SJSA1 (cell line): ENCODE results near the gene UGDH. TPM values are rescaled to one million over a fixed set of nuclear protein-coding genes. Genes with fewer than 3 reads are reported as not detected.
"Not testable (repeated sequence)": the region's sequence is repeated elsewhere in the genome, so short reads cannot be mapped to it uniquely, and the experiment has no call there.

Experiments used
- DNase-seq, 2 experiments: peaks; one replicate each; pipeline ENCODE4 v3.0.0-alpha.2; 2015 to 2020; ENCODE audit warnings: low spot score in 2 of 2, low read depth in 1 of 2
- H3K27ac ChIP-seq: fragments of 250-450 bp; sonication (Bioruptor Pico); 2 replicates; pipeline ENCODE4 v1.5.1; 2020; ENCODE audit warnings: mild to moderate bottlenecking, moderate library complexity
- H3K27me3 ChIP-seq: fragments of 250-450 bp; sonication (Bioruptor Pico); replicated peaks from 2 replicates; pipeline ENCODE4 v1.5.1; 2020; ENCODE audit warnings: mild to moderate bottlenecking, moderate library complexity
- H3K36me3 ChIP-seq: fragments of 250-450 bp; sonication (Bioruptor Pico); 2 replicates; pipeline ENCODE4 v1.5.1; 2020; ENCODE audit warnings: mild to moderate bottlenecking
- H3K4me1 ChIP-seq: fragments of 250-450 bp; sonication (Bioruptor Pico); replicated peaks from 2 replicates; pipeline ENCODE4 v1.6.1; 2021; ENCODE audit warnings: mild to moderate bottlenecking
- H3K4me3 ChIP-seq: fragments of 250-450 bp; sonication (Bioruptor Pico); 2 replicates; pipeline ENCODE4 v1.5.1; 2020; ENCODE audit warnings: mild to moderate bottlenecking
- H3K9me3 ChIP-seq: fragments of 250-450 bp; sonication (Bioruptor Pico); replicated peaks from 2 replicates; pipeline ENCODE4 v1.5.1; 2020; ENCODE audit warnings: mild to moderate bottlenecking
- total RNA-seq: library from RNA; depleted of rRNA; stranded (reverse); fragments of >200 nt; shearing (Covaris generic); gene quantifications from 2 replicates; pipeline ENCODE4 v1.2.3, GENCODE V29; 2014

UGDH gene
- total RNA-seq, 1 experiment from 2014 or later = 27.4 TPM

- Histone ChIP-seq H3K9me3 (no peaks in the 10 kb centered on the region), H3K4me3 (no peak overlapping the region), H3K27me3 (no peaks in the 10 kb centered on the region), H3K36me3 (no peaks in the 10 kb centered on the region), H3K27ac (0 out of 2 replicates have a peak overlapping the region, but pooled peaks have one; percentile 6), H3K4me1 (peaks cover 5% of the 10 kb centered on the region)
- no peak for DNase-seq
Measured at GRCh38 chr4:39522068-39522467, 5.2 kb downstream of the UGDH start.

- Histone ChIP-seq H3K9me3 (no peaks in the 10 kb centered on the region), H3K27ac (0 out of 2 replicates have a peak overlapping the region, but pooled peaks have one; percentile 6), H3K4me1 (peaks cover 5% of the 10 kb centered on the region), H3K27me3 (no peaks in the 10 kb centered on the region), H3K4me3 (no peak overlapping the region), H3K36me3 (no peaks in the 10 kb centered on the region)
- no peak for DNase-seq
Measured at GRCh38 chr4:39521253-39521919, 5.9 kb downstream of the UGDH start.

GRCh38 chr4:39518484-39518883, 8.8 kb downstream of the UGDH start:
- no peaks in the 10 kb centered on the region for H3K36me3 ChIP-seq
- H3K27me3 ChIP-seq = no peaks in the 10 kb centered on the region
- no peak overlapping the region for H3K4me3 ChIP-seq
- peaks cover 10% of the 10 kb centered on the region for H3K4me1 ChIP-seq
- no peak for DNase-seq
- H3K27ac ChIP-seq = no peak overlapping the region
- H3K9me3 ChIP-seq = no peaks in the 10 kb centered on the region

- DNase-seq = no peak
- Histone ChIP-seq H3K4me1 (peaks cover 5% of the 10 kb centered on the region), H3K27ac (no peak overlapping the region), H3K4me3 (no peak overlapping the region), H3K36me3 (no peaks in the 10 kb centered on the region), H3K9me3 (no peaks in the 10 kb centered on the region), H3K27me3 (no peaks in the 10 kb centered on the region)
Measured at GRCh38 chr4:39516407-39516966, 10.8 kb downstream of the UGDH start.

- not testable (repeated sequence) for DNase-seq, H3K36me3 ChIP-seq, H3K4me3 ChIP-seq, H3K4me1 ChIP-seq, H3K27ac ChIP-seq, H3K9me3 ChIP-seq, H3K27me3 ChIP-seq
Measured at GRCh38 chr4:39515669-39516401, 11.4 kb downstream of the UGDH start.

GRCh38 chr4:39514888-39515401, 12.3 kb downstream of the UGDH start:
- Histone ChIP-seq H3K36me3 (no peaks in the 10 kb centered on the region), H3K27ac (peak overlapping the region; percentile 16; the same call in 1 of the 2 replicates), H3K4me1 (peaks cover 5% of the 10 kb centered on the region), H3K4me3 (no peak overlapping the region), H3K27me3 (no peaks in the 10 kb centered on the region), H3K9me3 (no peaks in the 10 kb centered on the region)
- DNase-seq = no peak

- not testable (repeated sequence) for H3K36me3 ChIP-seq, DNase-seq, H3K27me3 ChIP-seq, H3K4me3 ChIP-seq, H3K27ac ChIP-seq, H3K9me3 ChIP-seq, H3K4me1 ChIP-seq
Measured at GRCh38 chr4:39514266-39514665, 13.0 kb downstream of the UGDH start.

GRCh38 chr4:39510348-39510929, 16.8 kb downstream of the UGDH start:
- no peak for DNase-seq
- Histone ChIP-seq H3K9me3 (no peaks in the 10 kb centered on the region), H3K27me3 (no peaks in the 10 kb centered on the region), H3K4me1 (peaks cover 5% of the 10 kb centered on the region), H3K36me3 (peaks cover 5% of the 10 kb centered on the region; the same call in 1 of the 2 replicates), H3K27ac (no peak overlapping the region), H3K4me3 (no peak overlapping the region)

- no peak overlapping the region for H3K27ac ChIP-seq
- H3K4me1 ChIP-seq = no peaks in the 10 kb centered on the region
- H3K27me3 ChIP-seq = no peaks in the 10 kb centered on the region
- DNase-seq = no peak
- no peaks in the 10 kb centered on the region for H3K9me3 ChIP-seq
- H3K4me3 ChIP-seq = no peak overlapping the region
- H3K36me3 ChIP-seq = peaks cover 17% of the 10 kb centered on the region
Measured at GRCh38 chr4:39505581-39505980, 21.7 kb downstream of the UGDH start.

GRCh38 chr4:39504538-39504937, 22.7 kb downstream of the UGDH start:
- Histone ChIP-seq H3K36me3 (peaks cover 17% of the 10 kb centered on the region), H3K4me1 (no peaks in the 10 kb centered on the region), H3K9me3 (no peaks in the 10 kb centered on the region), H3K27me3 (no peaks in the 10 kb centered on the region), H3K27ac (no peak overlapping the region), H3K4me3 (no peak overlapping the region)
- DNase-seq = no peak

- not testable (repeated sequence) for DNase-seq, H3K27me3 ChIP-seq, H3K4me1 ChIP-seq, H3K27ac ChIP-seq, H3K9me3 ChIP-seq, H3K4me3 ChIP-seq
- peaks cover 19% of the 10 kb centered on the region for H3K36me3 ChIP-seq
Measured at GRCh38 chr4:39502664-39503035, 24.6 kb downstream of the UGDH start.

GRCh38 chr4:39502019-39502663, 25.1 kb downstream of the UGDH start:
- DNase-seq = no peak
- Histone ChIP-seq H3K9me3 (no peaks in the 10 kb centered on the region), H3K4me1 (no peaks in the 10 kb centered on the region), H3K36me3 (peaks cover 19% of the 10 kb centered on the region), H3K27me3 (no peaks in the 10 kb centered on the region), H3K27ac (no peak overlapping the region), H3K4me3 (no peak overlapping the region)

GRCh38 chr4:39498727-39499020, 28.6 kb downstream of the UGDH start:
- no peak overlapping the region for H3K27ac ChIP-seq
- H3K4me3 ChIP-seq = no peak overlapping the region
- DNase-seq = no peak
- no peaks in the 10 kb centered on the region for H3K27me3 ChIP-seq
- peaks cover 7% of the 10 kb centered on the region; the same call in 1 of the 2 replicates for H3K36me3 ChIP-seq
- H3K9me3 ChIP-seq = no peaks in the 10 kb centered on the region
- no peaks in the 10 kb centered on the region for H3K4me1 ChIP-seq
